Activated CD4-positive, alpha-beta T cell treated with anti-CD3 and anti-CD28 coated beads for 48 hours (primary cell): ENCODE results near the gene PSMD9.
"Not testable (repeated sequence)": the region's sequence is repeated elsewhere in the genome, so short reads cannot be mapped to it uniquely, and the experiment has no call there.

Source experiments
- DNase-seq: peaks from one replicate; pipeline ENCODE4 v3.0.0-alpha.2; 2020

PSMD9 gene

GRCh38 chr12:121926874-121927706, 38.5 kb downstream of the PSMD9 start:
- DNase-seq = no peak

GRCh38 chr12:121927813-121928212, 39.2 kb downstream of the PSMD9 start:
- no peak for DNase-seq

GRCh38 chr12:121929545-121929944, 41.0 kb downstream of the PSMD9 start:
- not testable (repeated sequence) for DNase-seq

GRCh38 chr12:121930862-121931261, 42.3 kb downstream of the PSMD9 start:
- DNase-seq = no peak

GRCh38 chr12:121932176-121932536, 43.6 kb downstream of the PSMD9 start:
- DNase-seq = no peak

GRCh38 chr12:121932914-121933521, 44.4 kb downstream of the PSMD9 start:
- DNase-seq = no peak

GRCh38 chr12:121933522-121934308, 45.1 kb downstream of the PSMD9 start:
- DNase-seq = peak; percentile 8

- no peak for DNase-seq
Measured at GRCh38 chr12:121934309-121934664, 45.7 kb downstream of the PSMD9 start.

GRCh38 chr12:121937654-121938053, 49.1 kb downstream of the PSMD9 start:
- no peak for DNase-seq

- no peak for DNase-seq
Measured at GRCh38 chr12:121939186-121939585, 50.6 kb downstream of the PSMD9 start.

- no peak for DNase-seq
Measured at GRCh38 chr12:121939992-121940766, 51.6 kb downstream of the PSMD9 start.

- no peak for DNase-seq
Measured at GRCh38 chr12:121942145-121942718, 53.6 kb downstream of the PSMD9 start.

GRCh38 chr12:121943926-121944325, 55.3 kb downstream of the PSMD9 start:
- no peak for DNase-seq

- no peak for DNase-seq
Measured at GRCh38 chr12:121946313-121947025, 57.9 kb downstream of the PSMD9 start.

GRCh38 chr12:121947981-121948380, 59.4 kb downstream of the PSMD9 start:
- no peak for DNase-seq

GRCh38 chr12:121949648-121950397, 61.2 kb downstream of the PSMD9 start:
- DNase-seq = no peak

- no peak for DNase-seq
Measured at GRCh38 chr12:121953117-121953692, 64.6 kb downstream of the PSMD9 start.

- no peak for DNase-seq
Measured at GRCh38 chr12:121953695-121954094, 65.1 kb downstream of the PSMD9 start.

GRCh38 chr12:121955258-121956237, 67.0 kb downstream of the PSMD9 start:
- DNase-seq = no peak
